Measurements from ENCODE around the gene NUFIP2.

The NUFIP2 gene

DNA sequence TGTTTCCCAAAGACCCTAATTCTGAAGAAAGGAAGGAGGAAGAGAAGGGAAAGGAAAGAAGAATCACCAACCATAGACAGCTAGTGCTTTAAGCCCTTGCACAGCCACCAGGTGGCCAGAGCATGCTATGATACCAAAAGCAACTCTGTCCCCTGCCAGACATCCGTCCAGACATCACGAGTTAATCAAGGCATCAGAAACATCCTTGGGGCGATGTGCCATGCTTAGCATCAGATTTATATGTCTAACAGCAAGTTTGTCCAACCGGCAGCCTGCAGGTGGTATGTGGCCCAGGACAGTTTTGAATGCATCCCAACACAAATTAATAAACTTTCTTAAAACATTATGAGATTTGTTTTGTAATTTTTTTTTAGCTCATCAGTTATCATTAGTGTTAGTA is 50.2 kb downstream of the NUFIP2 start:
- H3K27ac ChIP-seq (replicated peaks; ENCODE audit: low read length): no peak overlapping the region
- H3K27me3 ChIP-seq (ENCODE audit: control insufficient read depth in 3 of 3, insufficient read depth in 3 of 3, low read depth in 1 of 3, low read length in 3 of 3): no peaks in the 10 kb centered on the region
- H4K91ac ChIP-seq (ENCODE audit: low read depth, low read length, poor library complexity): no peak overlapping the region
- H3K14ac ChIP-seq (ENCODE audit: low read length): no peak overlapping the region
- H4K8ac ChIP-seq (ENCODE audit: low read depth, low read length): no peak overlapping the region
- H3K4me2 ChIP-seq (ENCODE audit: insufficient read depth, low read length, poor library complexity, severe bottlenecking): no peak overlapping the region
- H3K18ac ChIP-seq (ENCODE audit: low read length): no peak overlapping the region
- WGBS, 2 donors (ENCODE audit: extremely low coverage in 2 of 2, insufficient read length in 2 of 2, insufficient replicate concordance in 1 of 2): no CpG with 5 or more reads among the region's 4 CpGs
- H3K36me3 ChIP-seq (replicated peaks in 1 of 2; ENCODE audit: control insufficient read depth in 2 of 2, insufficient read depth in 2 of 2, low read length in 2 of 2): no peaks in the 10 kb centered on the region
- DNase-seq (ENCODE audit: low spot score): no peak
- peaks cover 24 to 26% of the 10 kb centered on the region in 2 donors for H3K4me1 ChIP-seq (ENCODE audit: control insufficient read depth in 2 of 2, insufficient read depth in 1 of 2, low read depth in 1 of 2, low read length in 2 of 2)
- H2BK15ac ChIP-seq (ENCODE audit: low read length): no peak overlapping the region
- no peak overlapping the region for H3K4me3 ChIP-seq (ENCODE audit: low read length in 2 of 2)
- H3K4ac ChIP-seq (ENCODE audit: low read length): no peak overlapping the region
- H3K79me1 ChIP-seq (ENCODE audit: low read depth, low read length): no peaks in the 10 kb centered on the region
- no peak overlapping the region for H2BK120ac ChIP-seq (ENCODE audit: low read depth, low read length)
- H2BK5ac ChIP-seq (ENCODE audit: low read length): no peak overlapping the region
- H3K23ac ChIP-seq (ENCODE audit: low read depth, low read length, poor library complexity): no peak overlapping the region
- H2BK12ac ChIP-seq (ENCODE audit: low read length): no peak overlapping the region
- H3K9ac ChIP-seq (ENCODE audit: low read depth, low read length, poor library complexity): no peak overlapping the region
- H3K9me3 ChIP-seq (replicated peaks in 1 of 2; ENCODE audit: control insufficient read depth in 2 of 2, insufficient read depth in 1 of 2, low read depth in 1 of 2, low read length in 2 of 2): no peaks in the 10 kb centered on the region
- H2AK5ac ChIP-seq (ENCODE audit: low read depth, low read length): no peak overlapping the region
- H2AFZ ChIP-seq (ENCODE audit: low read length): peak overlapping the region; percentile 32

- H3K4me2 ChIP-seq (ENCODE audit: insufficient read depth, low read length, poor library complexity, severe bottlenecking): no peak overlapping the region
- H3K4ac ChIP-seq (ENCODE audit: low read length): no peak overlapping the region
- H4K91ac ChIP-seq (ENCODE audit: low read depth, low read length, poor library complexity): no peak overlapping the region
- no peak overlapping the region for H3K27ac ChIP-seq (replicated peaks; ENCODE audit: low read length)
- H3K4me3 ChIP-seq (ENCODE audit: low read length in 2 of 2): no peak overlapping the region
- H3K36me3 ChIP-seq (replicated peaks in 1 of 2; ENCODE audit: control insufficient read depth in 2 of 2, insufficient read depth in 2 of 2, low read length in 2 of 2): no peaks in the 10 kb centered on the region
- H3K9ac ChIP-seq (ENCODE audit: low read depth, low read length, poor library complexity): no peak overlapping the region
- no peak overlapping the region for H3K18ac ChIP-seq (ENCODE audit: low read length)
- H3K23ac ChIP-seq (ENCODE audit: low read depth, low read length, poor library complexity): no peak overlapping the region
- H4K8ac ChIP-seq (ENCODE audit: low read depth, low read length): no peak overlapping the region
- WGBS, 2 donors (ENCODE audit: extremely low coverage in 2 of 2, insufficient read length in 2 of 2, insufficient replicate concordance in 1 of 2): no CpG with 5 or more reads among the region's 6 CpGs
- H2BK5ac ChIP-seq (ENCODE audit: low read length): no peak overlapping the region
- H3K27me3 ChIP-seq (ENCODE audit: control insufficient read depth in 3 of 3, insufficient read depth in 3 of 3, low read depth in 1 of 3, low read length in 3 of 3): no peaks in the 10 kb centered on the region
- peaks cover 24 to 26% of the 10 kb centered on the region in 2 donors for H3K4me1 ChIP-seq (ENCODE audit: control insufficient read depth in 2 of 2, insufficient read depth in 1 of 2, low read depth in 1 of 2, low read length in 2 of 2)
- H2BK12ac ChIP-seq (ENCODE audit: low read length): no peak overlapping the region
- no peak overlapping the region for H3K14ac ChIP-seq (ENCODE audit: low read length)
- no peaks in the 10 kb centered on the region for H3K9me3 ChIP-seq (replicated peaks in 1 of 2; ENCODE audit: control insufficient read depth in 2 of 2, insufficient read depth in 1 of 2, low read depth in 1 of 2, low read length in 2 of 2)
- no peak overlapping the region for H2BK15ac ChIP-seq (ENCODE audit: low read length)
- no peak for DNase-seq (ENCODE audit: low spot score)
- no peak overlapping the region for H2AK5ac ChIP-seq (ENCODE audit: low read depth, low read length)
- no peak overlapping the region for H2BK120ac ChIP-seq (ENCODE audit: low read depth, low read length)
- no peak overlapping the region for H2AFZ ChIP-seq (ENCODE audit: low read length)
- H3K79me1 ChIP-seq (ENCODE audit: low read depth, low read length): no peaks in the 10 kb centered on the region
These were observed 51.2 kb downstream of the NUFIP2 start for GRCh38 chr17:29242790-29243189.

DNA sequence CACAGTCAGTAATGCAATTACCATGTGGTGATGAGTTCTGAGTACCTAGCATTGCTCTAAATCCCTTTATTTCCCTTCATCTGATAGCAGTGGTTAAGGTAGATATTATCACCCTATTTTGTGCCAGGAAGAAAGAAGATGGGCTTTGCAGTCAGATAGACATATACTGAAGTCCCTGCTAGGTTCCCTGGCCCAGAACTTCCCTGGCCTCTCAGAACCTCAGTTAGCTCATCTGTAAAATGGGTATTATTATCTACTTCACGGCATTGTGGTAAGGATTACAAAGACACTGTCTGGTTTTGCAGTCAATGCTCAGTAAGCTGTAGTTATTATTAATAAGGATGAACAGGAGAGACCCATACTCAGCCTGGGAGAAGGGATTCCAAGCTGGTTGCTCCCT is 51.9 kb downstream of the NUFIP2 start:
- no peaks in the 10 kb centered on the region for H3K36me3 ChIP-seq (replicated peaks in 1 of 2; ENCODE audit: control insufficient read depth in 2 of 2, insufficient read depth in 2 of 2, low read length in 2 of 2)
- H2BK15ac ChIP-seq (ENCODE audit: low read length): no peak overlapping the region
- no peak overlapping the region for H3K23ac ChIP-seq (ENCODE audit: low read depth, low read length, poor library complexity)
- no peak overlapping the region for H2BK5ac ChIP-seq (ENCODE audit: low read length)
- no peak for DNase-seq (ENCODE audit: low spot score)
- H3K9me3 ChIP-seq (replicated peaks in 1 of 2; ENCODE audit: control insufficient read depth in 2 of 2, insufficient read depth in 1 of 2, low read depth in 1 of 2, low read length in 2 of 2): no peaks in the 10 kb centered on the region
- H3K18ac ChIP-seq (ENCODE audit: low read length): no peak overlapping the region
- H3K4me1 ChIP-seq (ENCODE audit: control insufficient read depth in 2 of 2, insufficient read depth in 1 of 2, low read depth in 1 of 2, low read length in 2 of 2): peaks cover 23 to 26% of the 10 kb centered on the region in 2 donors
- no peaks in the 10 kb centered on the region for H3K27me3 ChIP-seq (ENCODE audit: control insufficient read depth in 3 of 3, insufficient read depth in 3 of 3, low read depth in 1 of 3, low read length in 3 of 3)
- no peak overlapping the region for H3K14ac ChIP-seq (ENCODE audit: low read length)
- no peak overlapping the region for H2BK120ac ChIP-seq (ENCODE audit: low read depth, low read length)
- no peak overlapping the region for H2AK5ac ChIP-seq (ENCODE audit: low read depth, low read length)
- H3K27ac ChIP-seq (replicated peaks; ENCODE audit: low read length): no peak overlapping the region
- WGBS, 2 donors (ENCODE audit: extremely low coverage in 2 of 2, insufficient read length in 2 of 2, insufficient replicate concordance in 1 of 2): no CpG with 5 or more reads among the region's 1 CpG
- H3K4ac ChIP-seq (ENCODE audit: low read length): no peak overlapping the region
- no peak overlapping the region for H4K8ac ChIP-seq (ENCODE audit: low read depth, low read length)
- H2AFZ ChIP-seq (ENCODE audit: low read length): no peak overlapping the region
- H3K9ac ChIP-seq (ENCODE audit: low read depth, low read length, poor library complexity): no peak overlapping the region
- H2BK12ac ChIP-seq (ENCODE audit: low read length): no peak overlapping the region
- no peak overlapping the region for H3K4me2 ChIP-seq (ENCODE audit: insufficient read depth, low read length, poor library complexity, severe bottlenecking)
- no peak overlapping the region for H3K4me3 ChIP-seq (ENCODE audit: low read length in 2 of 2)
- H4K91ac ChIP-seq (ENCODE audit: low read depth, low read length, poor library complexity): no peak overlapping the region
- H3K79me1 ChIP-seq (ENCODE audit: low read depth, low read length): no peaks in the 10 kb centered on the region

DNA sequence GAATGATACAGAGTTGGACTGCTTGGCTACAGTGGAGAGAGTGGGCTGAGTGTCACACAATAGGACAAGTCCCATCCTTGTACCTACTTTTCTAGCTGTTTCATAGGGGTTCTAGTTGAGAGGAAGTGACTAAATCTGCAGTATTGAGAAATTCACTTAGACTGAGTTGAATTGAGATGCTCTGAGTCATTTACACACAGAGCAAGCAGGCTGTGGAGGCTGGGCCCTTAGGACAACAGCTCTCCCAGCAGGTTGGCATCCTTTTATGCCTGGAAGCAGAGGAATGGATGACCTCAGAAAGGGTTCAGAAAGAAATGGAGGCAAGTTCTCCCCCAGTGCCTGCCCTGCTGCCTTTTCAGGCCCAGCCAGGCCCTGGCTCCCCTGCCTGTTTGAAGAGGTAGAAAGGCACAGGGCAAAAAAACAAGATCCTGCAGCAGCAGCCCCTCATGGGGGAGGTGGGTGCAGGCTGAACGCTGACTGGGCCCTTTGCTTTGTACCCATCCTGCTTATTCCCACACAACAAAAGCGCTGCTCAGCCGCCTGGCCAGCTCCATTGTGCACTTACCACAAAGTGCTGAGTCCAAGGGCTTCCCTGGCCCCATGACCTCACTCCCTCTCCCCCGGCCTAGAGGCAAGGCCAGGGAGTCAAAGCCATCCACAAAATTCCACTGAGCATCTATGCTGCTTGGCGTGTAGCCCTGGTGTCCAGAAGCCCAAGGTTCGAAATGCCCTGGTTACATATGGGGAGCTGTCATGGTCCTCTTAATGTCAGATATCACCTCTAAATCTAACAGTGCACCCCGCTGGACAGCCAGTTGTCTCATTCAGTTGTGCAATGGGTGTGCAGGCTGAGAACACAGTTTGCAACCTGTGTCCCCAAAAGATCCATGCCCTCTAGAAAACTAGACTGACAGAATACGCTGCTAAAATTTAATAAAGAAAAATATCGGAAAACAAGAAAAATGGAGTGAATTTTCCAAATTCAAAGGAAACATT is 52.7 kb downstream of the NUFIP2 start:
- Histone ChIP-seq H2BK12ac (ENCODE audit: low read length) (no peak overlapping the region), H2BK15ac (ENCODE audit: low read length) (no peak overlapping the region), H3K14ac (ENCODE audit: low read length) (no peak overlapping the region), H3K36me3 (replicated peaks in 1 of 2; ENCODE audit: control insufficient read depth in 2 of 2, insufficient read depth in 2 of 2, low read length in 2 of 2) (no peaks in the 10 kb centered on the region), H3K79me1 (ENCODE audit: low read depth, low read length) (no peaks in the 10 kb centered on the region), H3K23ac (ENCODE audit: low read depth, low read length, poor library complexity) (no peak overlapping the region), H3K27ac (replicated peaks; ENCODE audit: low read length) (peak overlapping the region; percentile 85), H2AK5ac (ENCODE audit: low read depth, low read length) (no peak overlapping the region), H2BK120ac (ENCODE audit: low read depth, low read length) (no peak overlapping the region), H4K8ac (ENCODE audit: low read depth, low read length) (peak overlapping the region; percentile 45), H2BK5ac (ENCODE audit: low read length) (no peak overlapping the region), H3K27me3 (ENCODE audit: control insufficient read depth in 3 of 3, insufficient read depth in 3 of 3, low read depth in 1 of 3, low read length in 3 of 3) (no peaks in the 10 kb centered on the region), H3K18ac (ENCODE audit: low read length) (no peak overlapping the region), H2AFZ (ENCODE audit: low read length) (peak overlapping the region; percentile 59), H3K4me1 (ENCODE audit: control insufficient read depth in 2 of 2, insufficient read depth in 1 of 2, low read depth in 1 of 2, low read length in 2 of 2) (peaks cover 17 to 18% of the 10 kb centered on the region in 2 donors), H3K4me2 (ENCODE audit: insufficient read depth, low read length, poor library complexity, severe bottlenecking) (peak overlapping the region; percentile 36), H3K4ac (ENCODE audit: low read length) (no peak overlapping the region), H4K91ac (ENCODE audit: low read depth, low read length, poor library complexity) (no peak overlapping the region), H3K4me3 (ENCODE audit: low read length in 2 of 2) (no peak overlapping the region), H3K9me3 (replicated peaks in 1 of 2; ENCODE audit: control insufficient read depth in 2 of 2, insufficient read depth in 1 of 2, low read depth in 1 of 2, low read length in 2 of 2) (no peaks in the 10 kb centered on the region), H3K9ac (ENCODE audit: low read depth, low read length, poor library complexity) (no peak overlapping the region)
- no CpG with 5 or more reads among the region's 9 CpGs for WGBS, 2 donors (ENCODE audit: extremely low coverage in 2 of 2, insufficient read length in 2 of 2, insufficient replicate concordance in 1 of 2)
- peak; percentile 63 for DNase-seq (ENCODE audit: low spot score)

All from neuronal stem cell (in vitro differentiated cells).